ENCODE measurements around the gene FSHR.

- no peak for TF ChIP-seq CTCF (IDR thresholded peaks at IDR 0.05)
- no peak for TF ChIP-seq EP300 (IDR thresholded peaks at IDR 0.05)
These were observed 109.8 kb downstream of the FSHR start for GRCh38 chr2:49044350-49045079.
